GM18520 (cell line): ENCODE results near the gene NHERF1.

Experiments
- ATAC-seq: cut with Tn5 transposase; IDR thresholded peaks from one replicate; pipeline ENCODE4 v1.9.1; 2021; ENCODE audit not compliant: unreplicated experiment

Gene NHERF1

DNA sequence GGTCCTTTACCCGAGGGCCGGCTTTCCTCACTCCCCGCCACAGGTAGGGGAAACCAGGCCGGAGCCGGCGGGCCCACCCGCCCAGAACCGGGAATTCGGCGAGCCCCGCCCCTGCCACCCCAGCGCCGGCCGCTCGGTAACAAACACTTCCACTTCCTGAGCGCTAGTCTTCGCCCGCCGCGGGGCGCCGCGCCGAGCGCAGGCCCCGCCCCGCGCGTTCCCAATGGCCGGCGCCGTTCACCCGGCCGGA lies 224 bp upstream of the NHERF1 start:
- peak; percentile 89 for ATAC-seq

DNA sequence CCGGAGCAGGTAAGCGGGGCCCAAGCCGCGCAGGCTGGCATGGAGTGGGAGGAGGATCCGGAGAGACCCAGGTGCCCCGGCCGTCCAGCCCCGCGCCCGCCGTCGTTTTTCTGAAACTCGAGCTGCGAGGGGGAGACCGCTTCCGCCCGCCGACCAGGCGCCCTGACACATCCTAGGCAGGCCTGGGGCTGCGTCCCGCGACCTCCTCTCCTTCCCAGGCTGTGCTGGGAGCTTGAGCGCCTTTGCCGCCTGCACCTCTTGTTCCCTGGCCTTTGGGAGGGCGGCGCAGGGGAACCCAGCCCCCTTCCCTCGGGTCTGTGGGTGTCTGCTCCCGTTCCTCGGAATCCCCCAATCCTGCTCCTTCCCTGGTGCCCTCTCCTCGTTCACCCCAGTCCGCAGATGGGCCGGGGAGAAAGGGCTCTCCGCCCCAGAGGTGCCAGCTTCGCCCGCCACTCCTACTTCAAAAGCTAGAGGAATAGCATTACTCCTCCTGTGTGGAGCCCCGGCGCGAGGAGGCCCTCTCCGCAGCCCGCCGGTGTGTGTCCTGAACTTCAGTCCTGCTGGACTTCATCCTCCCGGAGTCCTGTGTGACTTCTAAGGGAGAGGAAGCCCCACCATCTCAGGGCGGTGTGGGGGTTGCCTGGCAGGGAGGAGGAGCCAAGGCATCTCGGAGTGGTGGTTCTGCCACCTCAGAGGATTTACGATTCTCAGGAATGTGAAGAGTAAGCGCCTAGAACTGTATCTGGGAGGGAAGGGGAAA lies 1.0 kb downstream of the NHERF1 start:
- no peak for ATAC-seq

DNA sequence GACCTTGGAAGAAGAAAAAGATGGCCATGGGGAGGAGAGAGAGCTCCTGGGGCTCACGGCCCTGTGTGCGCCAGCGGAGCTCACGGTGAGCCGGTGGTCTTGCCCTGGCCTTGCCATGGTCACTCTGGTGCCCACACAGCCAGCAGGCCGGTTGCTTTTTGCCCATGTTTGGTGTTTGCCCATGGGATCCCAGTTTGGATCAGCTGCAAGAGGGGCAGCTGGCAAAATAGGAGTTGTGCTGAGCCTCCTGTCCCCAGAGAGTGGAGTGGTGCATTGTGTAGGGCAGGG lies 1.6 kb downstream of the NHERF1 start:
- no peak for ATAC-seq

DNA sequence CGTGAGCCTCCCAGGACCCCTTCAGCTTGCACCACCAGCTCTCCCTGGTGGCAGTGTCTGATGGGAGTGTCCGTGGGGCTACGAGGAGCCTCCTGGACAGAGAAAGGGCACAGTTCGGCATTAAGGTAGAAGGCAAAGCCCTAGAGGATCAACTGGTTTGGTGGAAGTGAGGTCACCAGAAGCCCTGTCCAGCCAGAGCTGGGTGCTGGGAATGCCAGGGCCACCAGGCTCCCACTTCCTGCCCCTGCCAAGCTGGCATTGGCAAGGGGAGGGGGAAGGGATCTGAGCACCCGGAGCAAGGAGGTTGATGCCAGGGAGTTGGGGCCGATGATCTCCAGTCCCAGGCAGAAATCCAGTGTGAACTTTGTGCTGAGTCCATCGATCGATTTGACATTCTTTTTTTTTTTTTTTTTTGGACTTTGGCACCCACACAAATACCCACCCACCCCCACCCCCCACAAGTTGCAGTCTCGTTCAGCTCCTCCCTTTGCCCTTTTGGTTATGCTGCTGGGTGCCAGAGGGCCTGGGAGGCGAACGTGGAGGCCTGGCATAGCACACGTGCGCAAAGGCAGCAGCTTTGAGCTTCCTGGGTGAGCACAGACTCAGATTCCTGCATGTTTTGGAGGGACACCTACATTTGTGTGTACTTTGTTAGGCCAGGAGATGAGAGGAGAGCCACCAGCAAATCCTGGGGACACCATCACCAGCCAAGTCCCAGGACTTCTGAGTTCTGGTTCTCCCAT lies 2.1 kb downstream of the NHERF1 start:
- ATAC-seq, result no peak

DNA sequence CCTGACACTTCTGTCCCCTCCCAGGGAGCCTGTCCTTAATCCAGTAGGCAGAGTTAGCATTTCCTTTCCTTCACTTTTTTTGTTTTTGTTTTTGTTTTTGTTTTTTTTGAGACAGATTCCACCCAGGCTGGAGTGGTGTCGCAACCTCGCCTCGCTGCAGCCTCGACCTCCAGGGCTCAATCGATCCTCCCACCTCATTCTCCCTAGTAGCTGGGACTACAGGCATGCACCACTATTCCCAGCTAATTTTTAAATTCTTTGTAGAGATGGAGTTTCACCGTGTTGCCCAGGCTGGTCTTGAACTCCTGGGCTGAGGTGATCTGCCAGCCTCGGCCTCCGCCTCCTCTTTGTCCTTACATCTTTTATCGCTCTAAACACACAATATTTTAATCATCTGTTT lies 4.0 kb downstream of the NHERF1 start:
- no peak for ATAC-seq

DNA sequence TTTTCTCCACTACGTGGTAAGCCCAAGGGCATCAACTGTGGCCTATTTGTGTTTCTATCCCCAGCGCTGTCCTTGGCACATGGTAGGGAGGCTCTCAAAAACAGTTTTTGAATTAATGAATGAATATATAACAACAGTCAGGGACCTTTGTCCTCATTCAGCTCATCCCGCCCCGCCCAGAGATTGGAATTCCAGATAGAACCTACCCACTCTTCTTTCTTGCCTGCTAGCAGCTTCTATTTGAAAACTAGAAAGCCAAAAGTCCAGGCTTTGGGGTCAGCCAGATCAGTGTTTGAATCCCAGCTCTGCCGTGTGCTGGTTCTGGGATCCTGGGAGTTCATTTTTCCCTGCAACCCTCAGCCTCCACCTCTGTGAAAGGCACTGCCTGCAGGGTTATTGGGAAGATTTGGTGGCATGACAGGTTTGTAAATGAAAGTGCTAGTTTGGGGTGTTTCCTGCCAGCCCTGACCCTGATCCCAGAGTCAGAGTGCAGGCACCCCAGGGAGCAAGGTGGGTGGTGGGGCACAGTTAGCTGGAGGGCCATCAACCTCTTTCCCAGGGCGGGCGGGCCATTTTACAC lies 4.5 kb downstream of the NHERF1 start:
- no peak for ATAC-seq

DNA sequence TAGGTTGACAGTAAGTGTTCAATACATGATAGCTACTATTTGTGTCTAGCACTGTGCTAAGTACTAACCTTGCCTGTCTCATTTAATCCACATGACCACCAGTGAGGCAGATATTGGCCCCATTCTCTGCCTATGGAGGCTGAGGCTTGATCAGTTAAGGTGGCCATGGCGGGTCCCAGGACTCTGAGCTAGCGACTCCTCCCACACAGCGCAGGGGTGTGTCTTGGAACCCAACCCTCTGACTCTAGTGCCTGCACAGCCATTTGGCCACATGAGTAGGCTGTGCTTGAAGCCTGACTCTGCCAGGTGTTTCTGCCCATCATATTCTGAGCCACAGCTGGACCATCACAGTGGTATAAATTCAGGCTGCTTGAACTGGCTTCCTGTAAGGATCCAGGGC lies 6.4 kb downstream of the NHERF1 start:
- ATAC-seq, result no peak

DNA sequence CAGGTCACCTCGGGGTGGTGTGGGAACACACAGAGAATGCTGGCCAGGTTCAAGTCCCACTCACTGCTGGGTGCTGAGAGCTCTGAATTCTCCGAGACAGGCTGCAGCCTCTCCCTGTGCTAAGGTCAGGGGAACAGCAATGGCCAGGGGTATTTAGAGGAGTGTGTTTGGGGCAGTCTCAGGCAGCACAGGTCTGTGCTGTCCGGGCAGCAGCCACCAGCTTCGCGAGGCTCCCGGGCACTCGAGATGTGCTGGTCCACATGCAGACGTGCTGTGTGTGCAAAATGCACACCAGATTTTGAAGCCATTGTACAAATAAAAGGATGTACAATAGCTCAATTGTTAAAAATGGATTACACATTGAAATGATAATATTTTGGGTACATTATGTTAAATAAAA lies 7.1 kb downstream of the NHERF1 start:
- ATAC-seq, result no peak

DNA sequence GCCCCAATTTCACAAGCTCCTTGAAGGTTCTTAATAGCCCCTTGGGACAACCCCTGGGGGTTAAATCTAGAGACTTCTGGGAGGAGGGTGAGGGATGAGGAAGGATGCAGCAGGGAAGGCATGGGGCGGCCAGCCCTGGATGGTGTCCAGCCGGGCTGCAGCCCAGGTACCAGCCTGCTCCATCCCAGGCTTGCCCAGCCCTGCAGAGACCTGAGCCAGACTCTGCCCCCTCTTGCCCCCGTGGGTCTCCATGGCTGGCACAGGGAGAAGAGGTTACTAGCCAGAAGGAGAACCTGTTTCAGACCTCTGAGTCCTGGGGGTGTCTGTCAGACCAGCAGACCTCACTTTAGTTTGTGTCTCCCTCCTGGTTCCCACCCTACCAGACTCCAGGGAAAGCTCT lies 8.5 kb downstream of the NHERF1 start:
- no peak for ATAC-seq

DNA sequence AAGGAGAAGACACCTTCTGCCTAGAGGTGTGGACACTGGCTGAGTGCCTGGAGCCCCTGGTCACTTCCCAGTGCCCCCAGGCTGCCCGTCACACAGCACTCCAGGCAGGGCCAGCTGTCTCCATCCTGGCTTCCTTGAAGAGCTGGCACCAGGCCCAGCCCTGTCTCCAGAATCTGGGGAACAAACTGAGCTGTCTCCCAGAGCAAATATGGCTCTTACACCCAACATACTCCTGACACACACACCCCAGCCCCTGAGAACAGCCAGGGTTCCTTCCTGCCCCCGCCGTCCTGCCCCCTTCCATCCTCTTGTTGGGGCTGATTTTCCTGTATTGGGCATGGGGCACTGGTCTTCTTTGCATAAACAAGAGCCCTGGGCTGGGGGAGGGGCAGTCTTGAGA lies 9.1 kb downstream of the NHERF1 start:
- ATAC-seq, result no peak

DNA sequence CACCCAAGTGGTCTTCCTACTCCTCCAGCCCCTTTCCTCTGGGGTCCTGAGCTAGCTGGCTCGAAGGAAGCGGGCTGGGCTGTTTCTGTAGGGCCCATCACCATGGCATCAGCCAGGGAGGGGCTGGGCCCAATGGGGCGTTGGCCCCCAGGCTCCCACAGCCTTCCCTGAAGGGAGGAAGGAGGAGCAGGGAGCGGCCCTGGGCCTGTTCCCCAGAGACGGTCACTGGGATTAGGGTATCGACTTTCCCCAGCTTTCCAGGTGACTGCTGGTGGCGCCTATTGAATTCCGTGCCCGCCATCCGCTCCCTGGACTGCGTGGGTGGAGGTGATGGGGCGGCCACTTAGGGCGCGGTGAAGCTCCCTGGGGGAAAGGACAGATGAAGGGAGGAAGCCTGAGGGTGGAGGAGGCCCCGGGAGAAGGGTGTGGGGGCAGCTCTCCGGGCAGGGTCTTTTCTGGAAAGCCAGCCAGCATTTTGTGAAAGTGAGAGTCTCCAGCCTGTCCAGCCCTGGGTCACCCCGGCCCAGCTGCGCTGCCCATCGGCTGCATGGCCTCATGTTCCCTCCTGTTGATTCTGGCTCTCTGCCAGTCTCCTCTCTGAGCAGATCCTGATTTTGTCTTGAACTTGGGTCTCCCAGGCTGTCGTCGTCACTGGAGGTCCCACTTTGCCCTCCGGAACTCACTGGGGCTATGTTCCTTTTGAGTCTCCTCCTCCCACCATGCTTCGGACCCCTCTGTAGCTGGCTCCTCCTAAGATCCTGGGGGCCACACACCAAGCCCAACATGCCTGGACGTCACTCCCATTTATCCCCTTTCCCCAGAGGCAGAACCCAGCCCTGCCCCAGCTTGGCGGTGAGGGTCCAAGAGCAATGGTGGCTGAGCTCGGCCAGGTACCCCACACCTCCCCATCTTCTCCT lies 9.8 kb downstream of the NHERF1 start:
- ATAC-seq, result no peak

DNA sequence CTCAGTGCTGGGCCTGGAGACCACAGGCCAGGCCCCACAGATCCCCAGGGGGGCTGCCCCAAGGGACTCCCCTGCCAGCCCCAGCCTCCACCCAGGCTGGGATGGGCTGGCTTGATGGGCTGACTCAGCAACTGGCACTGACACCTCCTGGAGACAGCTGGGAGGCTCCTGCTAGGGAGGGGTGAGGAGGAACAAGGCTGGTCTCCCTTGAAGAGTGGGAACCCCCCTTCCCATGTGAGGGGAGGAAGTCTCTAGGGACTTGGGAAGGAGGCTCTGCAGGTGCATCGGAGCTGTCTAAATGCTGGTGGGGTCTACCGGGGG lies 10.4 kb downstream of the NHERF1 start:
- ATAC-seq, result no peak

DNA sequence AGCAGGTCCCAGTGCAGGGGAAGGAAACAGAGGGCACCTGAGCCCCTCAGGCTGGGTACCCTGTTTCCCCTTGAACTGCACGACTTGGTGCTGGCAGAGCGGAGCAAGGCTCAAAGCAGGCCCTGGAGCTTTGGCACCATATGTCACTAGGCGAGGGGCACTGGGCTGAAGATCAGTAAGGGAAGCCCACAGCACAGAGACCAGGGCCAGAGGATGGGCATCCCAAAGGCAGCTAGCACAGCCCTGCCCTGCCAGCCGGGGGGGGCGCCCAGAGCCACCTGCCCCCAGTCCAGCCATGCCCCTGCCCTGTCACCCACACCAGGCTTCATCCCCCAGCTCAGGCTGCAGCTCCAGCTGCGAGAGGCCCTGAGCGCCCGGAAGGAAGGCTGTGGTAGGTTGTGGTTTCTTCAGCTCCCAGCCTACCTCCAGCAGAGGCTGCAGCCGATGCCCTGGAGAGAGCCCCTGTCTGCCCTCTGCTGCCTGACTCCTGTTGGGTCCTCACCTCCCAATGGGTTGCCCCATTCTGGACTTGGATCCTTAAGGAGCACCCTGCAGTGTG lies 10.9 kb downstream of the NHERF1 start:
- ATAC-seq, result peak; percentile 36

DNA sequence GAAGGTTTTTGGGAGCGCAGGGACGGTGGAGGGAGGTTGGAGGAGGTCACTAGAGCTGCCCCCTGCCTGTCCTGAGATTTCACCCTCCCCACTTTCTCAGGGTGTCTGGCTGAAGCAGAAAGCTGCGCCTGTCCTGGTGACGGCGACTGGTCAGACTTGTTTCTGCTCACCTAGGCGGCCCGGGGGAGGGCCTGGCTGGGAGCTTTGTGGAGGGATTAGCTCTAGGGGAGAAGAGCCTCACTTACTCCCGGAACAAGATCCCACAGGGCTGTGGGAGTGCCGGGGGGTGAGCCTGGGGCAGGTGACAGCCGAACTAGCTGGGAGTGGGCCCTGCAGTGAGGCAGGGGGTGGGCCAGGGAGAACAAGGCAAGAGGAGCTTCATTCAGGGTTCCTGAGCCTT lies 11.5 kb downstream of the NHERF1 start:
- no peak for ATAC-seq

DNA sequence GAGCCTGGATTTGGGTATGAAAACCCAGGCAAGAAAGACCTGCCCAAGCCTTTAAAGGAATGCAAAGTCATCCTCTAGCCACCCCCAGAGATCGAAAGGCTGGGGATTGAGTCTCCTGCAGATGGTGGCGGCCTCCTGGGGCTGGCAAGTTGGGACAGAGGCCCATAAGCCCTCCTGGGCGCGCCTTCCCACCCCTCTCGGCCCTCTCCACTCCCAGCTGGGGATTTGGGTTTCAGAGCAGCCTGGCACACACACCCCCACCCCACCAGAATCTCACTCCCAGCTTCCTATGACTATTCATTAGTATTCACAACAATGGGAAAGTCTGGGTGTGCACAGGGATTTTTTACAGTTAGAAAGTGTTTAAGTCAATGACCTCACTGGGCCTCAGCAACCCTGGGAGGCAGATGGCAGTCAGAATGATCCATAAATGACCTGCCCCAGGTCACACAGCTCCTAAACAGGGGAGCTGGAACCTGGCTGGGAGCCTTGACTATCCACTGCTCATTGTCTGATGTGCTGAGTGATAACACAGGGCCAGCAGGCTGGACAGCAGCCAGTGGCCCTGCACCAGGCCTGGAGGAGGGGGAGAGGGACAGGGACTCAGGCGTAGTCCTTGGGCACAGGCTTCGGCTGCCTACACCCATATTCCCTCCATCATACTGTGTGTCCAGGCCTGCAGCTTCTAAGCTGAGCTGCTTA lies 12.1 kb downstream of the NHERF1 start:
- no peak for ATAC-seq

DNA sequence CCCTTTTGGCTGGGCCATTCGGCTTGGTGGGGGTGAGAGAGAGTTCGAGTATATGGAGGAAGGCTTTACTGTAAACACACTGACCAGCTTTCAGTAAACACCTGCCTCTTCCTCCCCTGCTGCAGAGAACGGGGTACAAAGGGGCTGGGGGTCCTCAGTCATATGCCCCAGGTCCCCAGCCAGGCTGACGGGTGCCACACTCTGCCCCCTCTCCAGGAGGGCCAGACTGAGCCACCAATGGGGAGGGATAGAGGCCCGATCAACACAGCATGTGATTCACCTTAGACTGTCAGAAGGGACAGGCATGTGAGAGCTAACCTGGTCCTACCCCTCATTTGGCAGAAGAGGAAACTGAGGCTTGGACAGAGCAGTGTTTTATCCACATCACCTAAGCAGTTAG lies 13.0 kb downstream of the NHERF1 start:
- no peak for ATAC-seq

DNA sequence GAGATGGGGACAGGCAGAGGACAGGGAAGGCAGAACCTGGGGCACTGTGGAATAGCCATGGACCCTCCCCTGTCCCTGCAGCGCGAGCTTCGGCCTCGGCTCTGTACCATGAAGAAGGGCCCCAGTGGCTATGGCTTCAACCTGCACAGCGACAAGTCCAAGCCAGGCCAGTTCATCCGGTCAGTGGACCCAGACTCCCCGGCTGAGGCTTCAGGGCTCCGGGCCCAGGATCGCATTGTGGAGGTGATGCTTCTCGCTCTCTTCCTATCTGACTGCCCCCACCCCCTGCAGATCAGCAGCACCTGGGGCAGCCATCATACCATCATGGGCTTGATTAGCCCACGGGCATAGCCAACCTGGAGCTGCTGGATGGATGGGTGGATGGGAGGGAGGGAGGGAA lies 13.5 kb downstream of the NHERF1 start:
- no peak for ATAC-seq

DNA sequence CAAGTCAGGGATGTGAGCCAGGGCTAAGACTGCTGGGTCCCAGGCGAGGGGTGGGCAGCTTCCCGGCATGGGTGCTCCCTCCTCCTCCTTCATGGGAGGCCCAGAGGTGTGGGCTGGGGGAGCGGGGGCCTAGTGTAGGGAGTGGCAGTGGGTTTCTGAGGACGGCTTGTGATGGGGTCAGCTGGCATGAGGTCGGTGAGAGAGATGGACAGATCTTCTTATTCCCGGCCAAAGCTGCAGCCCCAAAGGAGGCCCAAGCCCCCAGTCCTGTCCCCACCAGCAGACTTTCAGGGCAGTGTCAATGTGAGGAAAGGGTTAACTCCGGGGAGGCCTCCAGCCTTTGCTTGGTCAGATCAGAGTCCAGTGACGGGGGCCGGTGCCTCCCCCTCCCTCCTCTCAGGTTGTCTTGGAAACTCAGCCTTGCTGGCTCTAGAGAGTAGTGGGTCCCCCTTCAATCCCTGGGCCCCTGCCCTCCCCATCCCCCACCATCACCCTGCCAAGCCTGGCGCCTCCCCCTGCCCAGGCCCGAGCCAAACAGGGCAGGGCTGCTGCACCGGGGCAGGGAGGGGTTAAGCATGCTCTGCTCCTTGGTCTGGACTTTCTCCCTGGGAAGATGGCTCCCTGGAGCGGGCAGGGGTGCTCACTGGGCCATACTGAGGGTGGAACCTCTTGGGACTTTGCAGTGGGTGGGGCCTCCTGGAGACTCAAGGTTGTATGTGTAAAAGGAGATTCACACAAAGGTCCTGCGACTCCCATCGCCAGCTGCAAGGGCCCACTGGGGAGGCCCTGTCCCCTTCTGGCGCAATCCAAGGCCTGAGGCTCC lies 15.3 kb downstream of the NHERF1 start:
- ATAC-seq, result no peak

DNA sequence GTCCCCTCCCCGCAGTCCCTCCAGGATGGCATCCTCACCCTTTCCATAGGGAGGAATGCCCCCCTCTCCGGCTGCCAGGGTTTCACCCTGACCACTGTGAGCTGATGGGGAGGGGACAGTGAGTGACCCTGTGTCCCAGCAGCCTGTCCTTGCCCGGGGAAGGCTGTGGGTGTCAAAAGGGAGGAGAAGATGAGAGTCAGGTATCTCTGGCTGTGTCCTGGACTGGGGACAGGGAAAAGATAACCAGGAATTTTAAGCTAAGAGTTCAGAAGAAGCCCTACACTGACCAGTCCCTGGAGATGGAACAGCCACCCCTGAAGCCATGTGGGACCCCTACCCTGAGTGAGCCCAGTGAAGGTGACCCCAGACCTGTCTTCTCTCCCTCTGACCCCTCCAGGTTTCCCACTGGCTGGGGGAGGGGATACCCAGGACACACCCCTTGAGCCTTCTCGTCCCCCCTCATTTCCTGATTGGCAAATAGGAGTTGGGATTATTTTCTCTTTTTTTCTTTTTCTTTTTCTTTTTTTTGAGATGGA lies 16.4 kb downstream of the NHERF1 start:
- no peak for ATAC-seq

DNA sequence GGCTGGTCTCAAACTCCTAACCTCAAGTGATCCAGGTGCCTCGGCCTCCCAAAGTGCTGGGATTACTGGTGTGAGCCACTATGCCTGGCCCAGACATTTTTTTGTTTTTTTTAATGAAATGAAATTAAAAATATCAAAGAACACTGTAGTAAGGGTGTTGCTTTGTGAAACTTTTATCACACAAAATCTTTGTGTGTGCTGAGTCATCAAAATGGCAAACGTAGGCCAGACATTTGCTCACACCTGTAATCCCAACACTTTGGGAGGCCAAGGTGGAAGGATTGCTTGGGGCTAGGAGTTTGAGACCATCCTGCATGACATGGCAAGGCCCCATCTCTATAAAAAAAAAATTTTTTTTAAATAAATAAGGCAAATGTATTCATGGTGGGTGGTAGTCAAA lies 18.0 kb downstream of the NHERF1 start:
- ATAC-seq, result no peak
